ENCODE results near the gene SMIM7.

GRCh38 chr19:16655727-16656126 is 4.2 kb downstream of the SMIM7 start:
- TF ChIP-seq ATF3 (CRISPR knock-in tag; conservative IDR thresholded peaks at IDR 0.05) (no peak), NFYB (CRISPR knock-in tag; conservative IDR thresholded peaks at IDR 0.05; ENCODE audit: low read depth) (no peak), CTCF (IDR thresholded peaks at IDR 0.05) (no peak)

Measured in WTC11 (cell line).